HEK293 (cell line): ENCODE measurements around the gene NUP50.
A peak's percentile ranks its signal among the peaks of the same experiment; 100 is the strongest.

Experiments
- CTCF ChIA-PET: fragments of 350-600 bp; formaldehyde crosslinking; extraction: SDS; loops from one replicate; lab custom pipeline; 2021; ENCODE audit warnings: antibody characterized with exemption; lab: Yijun Ruan, JAX
- POLR2A ChIA-PET: fragments of 300-600 bp; formaldehyde crosslinking; extraction: SDS; loops from one replicate; lab custom pipeline; 2020; ENCODE audit warnings: antibody characterized with exemption, inconsistent platforms; lab: Yijun Ruan, JAX
- H3K27ac ChIP-seq: fragments of 200-500 bp; sonication (Bioruptor generic); 2 replicates; pipeline ENCODE4 v1.5.1; 2014; ENCODE audit warnings: low read depth, low read length, control low read depth, inconsistent platforms; ENCODE audit errors: extremely low read depth
- H3K36me3 ChIP-seq, 2 experiments: fragments of 200-500 bp in 1 of 2; sonication (Bioruptor generic) in 1 of 2; 1 replicate in 1 of 2; 2 replicates in 1 of 2; pipeline ENCODE4 v1.5.1; 2014 to 2017; ENCODE audit warnings: inconsistent platforms in 2 of 2, low read length in 2 of 2; ENCODE audit not compliant: control insufficient read depth in 2 of 2, insufficient read depth in 1 of 2
- H3K4me1 ChIP-seq: fragments of 200-500 bp; sonication (Bioruptor generic); 2 replicates; pipeline ENCODE4 v1.5.1; 2014; ENCODE audit warnings: mild to moderate bottlenecking, low read length, inconsistent platforms; ENCODE audit not compliant: control insufficient read depth, insufficient read depth
- H3K4me3 ChIP-seq: 2 replicates; pipeline ENCODE4 v1.5.1; 2011; ENCODE audit warnings: low read depth, mild to moderate bottlenecking, control low read depth, low read length, moderate library complexity
- H3K9me3 ChIP-seq: fragments of 200-500 bp; sonication (Bioruptor generic); 2 replicates; pipeline ENCODE4 v1.5.1; 2014; ENCODE audit warnings: low read depth, low read length, inconsistent platforms; ENCODE audit not compliant: control insufficient read depth, insufficient read depth
- GLI4 ChIP-seq: fragments of 450-650 bp; formaldehyde crosslinking; IDR thresholded peaks from 2 replicates; pipeline ENCODE4 v1.5.1; 2016; ENCODE audit warnings: missing biosample characterization, missing genetic modification characterization
- KLF1 ChIP-seq: fragments of 450-650 bp; formaldehyde crosslinking; IDR thresholded peaks from 2 replicates; pipeline ENCODE4 v1.5.1; 2016; ENCODE audit warnings: missing biosample characterization, missing genetic modification characterization
- KLF7 ChIP-seq: fragments of 450-650 bp; formaldehyde crosslinking; IDR thresholded peaks from 2 replicates; pipeline ENCODE4 v1.5.1; 2016; ENCODE audit warnings: missing biosample characterization, missing genetic modification characterization, borderline replicate concordance
- YY1 ChIP-seq: fragments of 450-650 bp; formaldehyde crosslinking; IDR thresholded peaks from 2 replicates; pipeline ENCODE4 v1.5.1; 2018; ENCODE audit warnings: missing biosample characterization, missing genetic modification characterization
- ZBTB20 ChIP-seq: fragments of 450-650 bp; formaldehyde crosslinking; IDR thresholded peaks from 2 replicates; pipeline ENCODE4 v1.5.1; 2016; ENCODE audit warnings: missing biosample characterization, missing genetic modification characterization
- ZFP3 ChIP-seq: fragments of 450-650 bp; formaldehyde crosslinking; IDR thresholded peaks from 2 replicates; pipeline ENCODE4 v1.5.1; 2016; ENCODE audit warnings: low read depth, missing biosample characterization, missing genetic modification characterization
- ZNF146 ChIP-seq: fragments of 450-650 bp; formaldehyde crosslinking; IDR thresholded peaks from 2 replicates; pipeline ENCODE4 v1.5.1; 2016; ENCODE audit warnings: missing biosample characterization, missing genetic modification characterization
- ZNF184 ChIP-seq: fragments of 450-650 bp; IDR thresholded peaks from 2 replicates; pipeline ENCODE4 v1.5.1; 2018; ENCODE audit warnings: missing biosample characterization, mild to moderate bottlenecking, missing genetic modification characterization
- ZNF221 ChIP-seq: fragments of 450-650 bp; formaldehyde crosslinking; IDR thresholded peaks from 2 replicates; pipeline ENCODE4 v1.5.1; 2017; ENCODE audit warnings: missing biosample characterization, missing genetic modification characterization, borderline replicate concordance
- ZNF433 ChIP-seq: fragments of 450-650 bp; formaldehyde crosslinking; IDR thresholded peaks from 2 replicates; pipeline ENCODE4 v1.5.1; 2016; ENCODE audit warnings: missing biosample characterization, missing genetic modification characterization, low read depth
- ZNF473 ChIP-seq: fragments of 450-650 bp; formaldehyde crosslinking; IDR thresholded peaks from 2 replicates; pipeline ENCODE4 v1.5.1; 2017; ENCODE audit warnings: missing biosample characterization, missing genetic modification characterization
- ZNF621 ChIP-seq: fragments of 450-650 bp; formaldehyde crosslinking; IDR thresholded peaks from 2 replicates; pipeline ENCODE4 v1.5.1; 2017; ENCODE audit warnings: missing biosample characterization, missing genetic modification characterization
- ZNF623 ChIP-seq: fragments of 450-650 bp; formaldehyde crosslinking; IDR thresholded peaks from 2 replicates; pipeline ENCODE4 v1.5.1; 2016; ENCODE audit warnings: missing biosample characterization, missing genetic modification characterization
- ZNF707 ChIP-seq: fragments of 450-650 bp; formaldehyde crosslinking; IDR thresholded peaks from 2 replicates; pipeline ENCODE4 v1.5.1; 2016; ENCODE audit warnings: missing biosample characterization, missing genetic modification characterization
- ZNF776 ChIP-seq: fragments of 450-650 bp; formaldehyde crosslinking; IDR thresholded peaks from 2 replicates; pipeline ENCODE4 v1.5.0; 2017; ENCODE audit warnings: missing biosample characterization, missing genetic modification characterization, borderline replicate concordance
- ZNF777 ChIP-seq: fragments of 450-650 bp; formaldehyde crosslinking; IDR thresholded peaks from 2 replicates; pipeline ENCODE4 v1.5.1; 2017; ENCODE audit warnings: missing biosample characterization, missing genetic modification characterization, borderline replicate concordance
- ZNF830 ChIP-seq: fragments of 450-650 bp; IDR thresholded peaks from 2 replicates; pipeline ENCODE4 v1.5.0; 2018; ENCODE audit warnings: missing biosample characterization, missing genetic modification characterization, low read depth, mild to moderate bottlenecking, moderate library complexity
- TF ChIP-seq, protein P1 (sequence below): fragments of 450-650 bp; formaldehyde crosslinking; IDR thresholded peaks from 2 replicates; pipeline ENCODE4 v1.5.1; 2016; ENCODE audit warnings: missing biosample characterization, missing genetic modification characterization
- TF ChIP-seq, protein P2 (sequence below): fragments of 450-650 bp; formaldehyde crosslinking; IDR thresholded peaks from 2 replicates; pipeline ENCODE4 v1.5.1; 2017; ENCODE audit warnings: missing biosample characterization, missing genetic modification characterization
- TF ChIP-seq, protein P3 (sequence below): fragments of 450-650 bp; formaldehyde crosslinking; IDR thresholded peaks from 2 replicates; pipeline ENCODE4 v1.5.1; 2016; ENCODE audit warnings: missing biosample characterization, missing genetic modification characterization
- TF ChIP-seq, protein P4 (sequence below): fragments of 450-650 bp; formaldehyde crosslinking; IDR thresholded peaks from 2 replicates; pipeline ENCODE4 v1.5.1; 2016; ENCODE audit warnings: missing biosample characterization, missing genetic modification characterization
- TF ChIP-seq, protein P5 (sequence below): fragments of 450-650 bp; formaldehyde crosslinking; IDR thresholded peaks from 2 replicates; pipeline ENCODE4 v1.5.1; 2016; ENCODE audit warnings: missing biosample characterization, missing genetic modification characterization
- TF ChIP-seq, protein P6 (sequence below): fragments of 450-650 bp; formaldehyde crosslinking; IDR thresholded peaks from 2 replicates; pipeline ENCODE4 v1.5.1; 2016; ENCODE audit warnings: missing biosample characterization, missing genetic modification characterization

NUP50 gene

DNA sequence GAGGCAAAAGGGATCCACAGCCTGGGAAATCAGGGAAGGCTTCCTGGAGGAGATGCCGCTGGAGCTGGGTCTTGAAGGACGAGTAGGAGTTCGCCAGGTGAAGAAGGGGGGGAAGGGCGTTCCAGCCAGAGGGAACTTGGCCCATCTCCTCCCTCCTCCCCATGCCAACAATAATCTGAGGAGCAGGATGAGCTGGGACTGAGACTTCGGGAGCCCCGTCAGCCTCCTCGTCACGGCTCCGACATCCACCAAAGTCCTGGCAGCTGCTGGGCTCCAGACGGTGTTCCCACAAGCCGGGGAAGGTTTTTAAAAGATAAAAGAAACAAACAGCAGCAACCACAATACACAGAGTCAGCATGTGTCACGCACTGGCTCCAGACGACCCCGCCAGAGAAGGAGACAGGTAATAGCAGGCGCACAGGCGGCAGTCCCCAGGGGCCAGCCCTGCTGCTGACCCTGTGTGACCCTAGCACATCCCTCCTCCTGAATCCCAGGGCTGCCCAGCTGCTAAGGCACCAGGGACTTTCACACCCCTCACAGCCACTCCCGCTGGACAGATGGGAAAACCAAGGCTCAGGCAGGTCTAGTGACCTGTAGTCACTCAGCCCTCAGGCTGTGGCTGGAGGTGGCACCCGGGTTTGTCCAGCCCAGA, 37.3 kb downstream of the NUP50 start:
- Histone ChIP-seq H3K4me3 (no peak overlapping the region), H3K36me3 (peaks cover 0 to 81% of the 10 kb centered on the region in 2 experiments; a peak in 2 of 3 replicates)
- peak; percentile 91 for TF ChIP-seq ZFP3 (tag by site-specific recombination)
- TF ChIP-seq, protein P1, sequence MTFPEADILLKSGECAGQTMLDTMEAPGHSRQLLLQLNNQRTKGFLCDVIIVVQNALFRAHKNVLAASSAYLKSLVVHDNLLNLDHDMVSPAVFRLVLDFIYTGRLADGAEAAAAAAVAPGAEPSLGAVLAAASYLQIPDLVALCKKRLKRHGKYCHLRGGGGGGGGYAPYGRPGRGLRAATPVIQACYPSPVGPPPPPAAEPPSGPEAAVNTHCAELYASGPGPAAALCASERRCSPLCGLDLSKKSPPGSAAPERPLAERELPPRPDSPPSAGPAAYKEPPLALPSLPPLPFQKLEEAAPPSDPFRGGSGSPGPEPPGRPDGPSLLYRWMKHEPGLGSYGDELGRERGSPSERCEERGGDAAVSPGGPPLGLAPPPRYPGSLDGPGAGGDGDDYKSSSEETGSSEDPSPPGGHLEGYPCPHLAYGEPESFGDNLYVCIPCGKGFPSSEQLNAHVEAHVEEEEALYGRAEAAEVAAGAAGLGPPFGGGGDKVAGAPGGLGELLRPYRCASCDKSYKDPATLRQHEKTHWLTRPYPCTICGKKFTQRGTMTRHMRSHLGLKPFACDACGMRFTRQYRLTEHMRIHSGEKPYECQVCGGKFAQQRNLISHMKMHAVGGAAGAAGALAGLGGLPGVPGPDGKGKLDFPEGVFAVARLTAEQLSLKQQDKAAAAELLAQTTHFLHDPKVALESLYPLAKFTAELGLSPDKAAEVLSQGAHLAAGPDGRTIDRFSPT (tag by site-specific recombination): no peak
- TF ChIP-seq, protein P2, sequence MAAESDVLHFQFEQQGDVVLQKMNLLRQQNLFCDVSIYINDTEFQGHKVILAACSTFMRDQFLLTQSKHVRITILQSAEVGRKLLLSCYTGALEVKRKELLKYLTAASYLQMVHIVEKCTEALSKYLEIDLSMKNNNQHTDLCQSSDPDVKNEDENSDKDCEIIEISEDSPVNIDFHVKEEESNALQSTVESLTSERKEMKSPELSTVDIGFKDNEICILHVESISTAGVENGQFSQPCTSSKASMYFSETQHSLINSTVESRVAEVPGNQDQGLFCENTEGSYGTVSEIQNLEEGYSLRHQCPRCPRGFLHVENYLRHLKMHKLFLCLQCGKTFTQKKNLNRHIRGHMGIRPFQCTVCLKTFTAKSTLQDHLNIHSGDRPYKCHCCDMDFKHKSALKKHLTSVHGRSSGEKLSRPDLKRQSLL (tag by site-specific recombination): peak; percentile 63; the same call in 1 of the 2 replicates
- no peak for TF ChIP-seq ZNF776
- TF ChIP-seq GLI4 (tag by site-specific recombination): peak; percentile 40; the same call in 1 of the 2 replicates
- no peak for TF ChIP-seq ZNF707 (tag by site-specific recombination)
- TF ChIP-seq, protein P3, sequence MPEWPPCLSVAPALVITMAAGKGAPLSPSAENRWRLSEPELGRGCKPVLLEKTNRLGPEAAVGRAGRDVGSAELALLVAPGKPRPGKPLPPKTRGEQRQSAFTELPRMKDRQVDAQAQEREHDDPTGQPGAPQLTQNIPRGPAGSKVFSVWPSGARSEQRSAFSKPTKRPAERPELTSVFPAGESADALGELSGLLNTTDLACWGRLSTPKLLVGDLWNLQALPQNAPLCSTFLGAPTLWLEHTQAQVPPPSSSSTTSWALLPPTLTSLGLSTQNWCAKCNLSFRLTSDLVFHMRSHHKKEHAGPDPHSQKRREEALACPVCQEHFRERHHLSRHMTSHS (tag by site-specific recombination): no peak
- TF ChIP-seq, all 188 proteins: peak for 3
- Histone ChIP-seq H3K27ac (no peak overlapping the region), H3K4me1 (peaks cover 4% of the 10 kb centered on the region; the same call in 1 of the 2 replicates), H3K9me3 (no peaks in the 10 kb centered on the region)
- CTCF ChIA-PET: interaction anchor here (1.3 kb wide), 1 partner anchor 10 kb away, joined by 3 read pairs; no protein-coding TSS in a partner anchor
- POLR2A ChIA-PET: no interaction called here

DNA sequence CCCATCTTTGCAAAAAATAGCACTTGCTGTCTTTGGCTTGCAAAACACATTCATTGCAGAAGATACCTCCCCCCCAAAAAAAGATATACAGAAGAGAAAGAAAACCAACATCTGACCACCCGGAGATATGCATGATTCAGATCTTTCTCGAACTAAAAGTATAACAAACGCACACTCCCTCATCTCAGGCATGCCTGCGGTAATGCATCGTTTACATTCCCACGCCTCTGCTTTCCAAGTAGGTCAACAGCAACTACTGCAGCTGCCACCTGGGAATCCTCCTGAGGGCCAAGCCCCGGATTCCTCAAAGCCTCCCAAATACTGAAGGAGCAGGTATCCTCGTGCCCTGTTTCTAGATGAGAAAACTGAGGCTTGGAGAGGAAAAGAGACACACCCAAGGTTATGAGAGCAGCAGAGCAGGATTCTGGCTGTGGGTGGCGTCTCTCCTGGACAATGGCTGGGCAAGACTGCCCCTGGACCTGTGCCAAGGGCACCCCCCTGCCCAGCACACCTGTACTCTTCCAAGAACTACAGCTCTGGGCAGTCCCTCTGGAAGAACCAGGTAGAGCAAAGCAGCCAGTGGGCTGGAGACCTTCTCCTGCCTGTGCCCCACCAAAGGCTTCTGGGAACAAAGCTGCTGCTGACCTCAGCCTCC, 38.1 kb downstream of the NUP50 start:
- H3K9me3 ChIP-seq: no peaks in the 10 kb centered on the region
- H3K4me1 ChIP-seq: peaks cover 4% of the 10 kb centered on the region; the same call in 1 of the 2 replicates
- POLR2A ChIA-PET: no interaction called here
- CTCF ChIA-PET: interaction anchor here (0.5 to 1.3 kb wide), 2 partner anchors 9 kb away, joined by 3 read pairs; no protein-coding TSS in a partner anchor
- H3K4me3 ChIP-seq: no peak overlapping the region
- no peak overlapping the region for H3K27ac ChIP-seq
- H3K36me3 ChIP-seq: peaks cover 0 to 80% of the 10 kb centered on the region in 2 experiments; a peak in 2 of 3 replicates
- TF ChIP-seq ZNF184 (tag by site-specific recombination) (no peak), KLF1 (tag by site-specific recombination) (no peak), ZNF433 (tag by site-specific recombination) (no peak), ZNF621 (tag by site-specific recombination) (no peak), YY1 (tag by site-specific recombination) (no peak), ZNF146 (tag by site-specific recombination) (no peak), ZNF777 (tag by site-specific recombination) (no peak), ZNF221 (tag by site-specific recombination) (no peak), ZBTB20 (tag by site-specific recombination) (no peak), KLF7 (tag by site-specific recombination) (no peak), ZNF623 (no peak), ZNF830 (tag by site-specific recombination) (no peak), ZNF473 (tag by site-specific recombination) (no peak)
- TF ChIP-seq, protein P4, sequence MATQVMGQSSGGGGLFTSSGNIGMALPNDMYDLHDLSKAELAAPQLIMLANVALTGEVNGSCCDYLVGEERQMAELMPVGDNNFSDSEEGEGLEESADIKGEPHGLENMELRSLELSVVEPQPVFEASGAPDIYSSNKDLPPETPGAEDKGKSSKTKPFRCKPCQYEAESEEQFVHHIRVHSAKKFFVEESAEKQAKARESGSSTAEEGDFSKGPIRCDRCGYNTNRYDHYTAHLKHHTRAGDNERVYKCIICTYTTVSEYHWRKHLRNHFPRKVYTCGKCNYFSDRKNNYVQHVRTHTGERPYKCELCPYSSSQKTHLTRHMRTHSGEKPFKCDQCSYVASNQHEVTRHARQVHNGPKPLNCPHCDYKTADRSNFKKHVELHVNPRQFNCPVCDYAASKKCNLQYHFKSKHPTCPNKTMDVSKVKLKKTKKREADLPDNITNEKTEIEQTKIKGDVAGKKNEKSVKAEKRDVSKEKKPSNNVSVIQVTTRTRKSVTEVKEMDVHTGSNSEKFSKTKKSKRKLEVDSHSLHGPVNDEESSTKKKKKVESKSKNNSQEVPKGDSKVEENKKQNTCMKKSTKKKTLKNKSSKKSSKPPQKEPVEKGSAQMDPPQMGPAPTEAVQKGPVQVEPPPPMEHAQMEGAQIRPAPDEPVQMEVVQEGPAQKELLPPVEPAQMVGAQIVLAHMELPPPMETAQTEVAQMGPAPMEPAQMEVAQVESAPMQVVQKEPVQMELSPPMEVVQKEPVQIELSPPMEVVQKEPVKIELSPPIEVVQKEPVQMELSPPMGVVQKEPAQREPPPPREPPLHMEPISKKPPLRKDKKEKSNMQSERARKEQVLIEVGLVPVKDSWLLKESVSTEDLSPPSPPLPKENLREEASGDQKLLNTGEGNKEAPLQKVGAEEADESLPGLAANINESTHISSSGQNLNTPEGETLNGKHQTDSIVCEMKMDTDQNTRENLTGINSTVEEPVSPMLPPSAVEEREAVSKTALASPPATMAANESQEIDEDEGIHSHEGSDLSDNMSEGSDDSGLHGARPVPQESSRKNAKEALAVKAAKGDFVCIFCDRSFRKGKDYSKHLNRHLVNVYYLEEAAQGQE (tag by site-specific recombination): no peak
- TF ChIP-seq, protein P5, sequence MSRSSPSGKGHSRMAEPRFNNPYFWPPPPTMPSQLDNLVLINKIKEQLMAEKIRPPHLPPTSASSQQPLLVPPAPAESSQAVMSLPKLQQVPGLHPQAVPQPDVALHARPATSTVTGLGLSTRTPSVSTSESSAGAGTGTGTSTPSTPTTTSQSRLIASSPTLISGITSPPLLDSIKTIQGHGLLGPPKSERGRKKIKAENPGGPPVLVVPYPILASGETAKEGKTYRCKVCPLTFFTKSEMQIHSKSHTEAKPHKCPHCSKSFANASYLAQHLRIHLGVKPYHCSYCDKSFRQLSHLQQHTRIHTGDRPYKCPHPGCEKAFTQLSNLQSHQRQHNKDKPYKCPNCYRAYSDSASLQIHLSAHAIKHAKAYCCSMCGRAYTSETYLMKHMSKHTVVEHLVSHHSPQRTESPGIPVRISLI (tag by site-specific recombination): no peak
- TF ChIP-seq, protein P6, sequence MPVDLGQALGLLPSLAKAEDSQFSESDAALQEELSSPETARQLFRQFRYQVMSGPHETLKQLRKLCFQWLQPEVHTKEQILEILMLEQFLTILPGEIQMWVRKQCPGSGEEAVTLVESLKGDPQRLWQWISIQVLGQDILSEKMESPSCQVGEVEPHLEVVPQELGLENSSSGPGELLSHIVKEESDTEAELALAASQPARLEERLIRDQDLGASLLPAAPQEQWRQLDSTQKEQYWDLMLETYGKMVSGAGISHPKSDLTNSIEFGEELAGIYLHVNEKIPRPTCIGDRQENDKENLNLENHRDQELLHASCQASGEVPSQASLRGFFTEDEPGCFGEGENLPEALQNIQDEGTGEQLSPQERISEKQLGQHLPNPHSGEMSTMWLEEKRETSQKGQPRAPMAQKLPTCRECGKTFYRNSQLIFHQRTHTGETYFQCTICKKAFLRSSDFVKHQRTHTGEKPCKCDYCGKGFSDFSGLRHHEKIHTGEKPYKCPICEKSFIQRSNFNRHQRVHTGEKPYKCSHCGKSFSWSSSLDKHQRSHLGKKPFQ (tag by site-specific recombination): no peak
